HG03066 (cell line): Measurements from ENCODE around the gene OR8B3.

Experiments used
- ATAC-seq: cut with Tn5 transposase; IDR thresholded peaks from one replicate; pipeline ENCODE4 v1.9.1; 2021; ENCODE audit warnings: low read depth; ENCODE audit not compliant: unreplicated experiment

OR8B3 gene

GRCh38 chr11:124376280-124376679 lies 22.5 kb downstream of the OR8B3 start:
- no peak for ATAC-seq

DNA sequence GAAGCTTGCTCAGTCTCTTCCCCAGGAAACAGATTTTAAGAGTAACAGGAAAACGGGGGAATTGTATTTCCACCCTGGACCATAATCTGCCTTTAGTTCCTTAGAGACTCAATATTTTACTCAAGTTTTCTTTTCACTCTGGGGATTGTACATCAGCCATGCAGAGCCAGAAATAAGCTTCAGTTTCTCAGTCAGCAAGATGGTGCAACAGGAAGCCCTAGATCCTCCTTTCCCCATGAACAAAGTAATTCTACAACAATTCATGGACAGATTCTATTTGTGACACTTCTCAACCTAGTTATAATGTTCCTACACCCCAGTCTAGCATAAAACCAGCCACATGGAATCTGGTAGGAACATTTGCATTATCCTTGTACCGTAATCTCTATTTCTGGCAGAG lies 39.3 kb downstream of the OR8B3 start:
- ATAC-seq: no peak

DNA sequence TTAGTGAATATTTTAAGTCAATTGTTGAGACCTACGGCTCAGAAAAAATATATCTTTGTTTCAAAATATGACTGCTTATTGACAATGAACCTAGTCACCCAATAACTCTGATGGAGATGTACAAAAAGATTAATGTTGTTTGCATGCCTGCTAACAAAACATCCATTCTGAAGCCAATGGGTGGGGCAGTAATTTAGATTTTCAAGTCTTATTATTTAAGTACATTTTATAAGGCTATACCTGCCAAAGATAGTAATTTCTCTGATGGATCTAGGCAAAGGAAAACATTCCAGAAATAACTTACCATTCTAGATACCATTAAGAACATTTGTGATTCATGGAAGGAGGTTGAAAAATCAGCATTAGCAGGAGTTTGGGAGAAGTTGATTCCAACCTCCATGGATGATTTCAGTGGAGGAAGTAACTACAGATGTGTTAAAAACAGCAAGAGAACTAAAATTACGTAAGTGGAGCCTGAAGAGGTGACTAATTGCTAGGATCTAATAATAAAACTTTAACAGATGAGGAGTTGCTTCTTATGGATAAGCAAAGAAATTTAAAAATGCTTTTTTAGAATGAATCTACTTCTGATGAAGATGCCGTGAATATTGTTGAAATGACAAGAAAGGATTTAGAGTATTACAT lies 52.4 kb downstream of the OR8B3 start:
- ATAC-seq: no peak
